Right ventricle myocardium inferior (tissue), 1 donor: ENCODE data around the gene AP5Z1. TPM values are rescaled to one million over a fixed set of nuclear protein-coding genes. Genes with fewer than 3 reads are reported as not detected.

ENCODE experiments used
- ATAC-seq: fragments of 200-7000 bp; cut with Tn5 transposase; one replicate; pipeline ENCODE4 v1.9.1; 2020; ENCODE audit warnings: mild to moderate bottlenecking, moderate library complexity
- DNase-seq: peaks from one replicate; pipeline ENCODE4 v3.0.0; 2021; ENCODE audit errors: missing footprints
- intact Hi-C: fragments of 100-400 bp; cut with DNase I; formaldehyde crosslinking; loops from one replicate; pipeline ENCODE4 v1.11.0; 2022
- total RNA-seq: library from RNA; stranded (reverse); fragmentation: NEBNext Ultra II Directional; extraction: Animal tissue kit (Norgen Biotek cat#: 25700); gene quantifications from one replicate; pipeline ENCODE4 v1.2.1, GENCODE V29; 2021
- donor health status: DM: no; HTN: yes; CAD: no; lungs with severe emphysema.

AP5Z1 gene
- total RNA-seq, 1 donor from 2014 or later = 14.4 TPM

DNA sequence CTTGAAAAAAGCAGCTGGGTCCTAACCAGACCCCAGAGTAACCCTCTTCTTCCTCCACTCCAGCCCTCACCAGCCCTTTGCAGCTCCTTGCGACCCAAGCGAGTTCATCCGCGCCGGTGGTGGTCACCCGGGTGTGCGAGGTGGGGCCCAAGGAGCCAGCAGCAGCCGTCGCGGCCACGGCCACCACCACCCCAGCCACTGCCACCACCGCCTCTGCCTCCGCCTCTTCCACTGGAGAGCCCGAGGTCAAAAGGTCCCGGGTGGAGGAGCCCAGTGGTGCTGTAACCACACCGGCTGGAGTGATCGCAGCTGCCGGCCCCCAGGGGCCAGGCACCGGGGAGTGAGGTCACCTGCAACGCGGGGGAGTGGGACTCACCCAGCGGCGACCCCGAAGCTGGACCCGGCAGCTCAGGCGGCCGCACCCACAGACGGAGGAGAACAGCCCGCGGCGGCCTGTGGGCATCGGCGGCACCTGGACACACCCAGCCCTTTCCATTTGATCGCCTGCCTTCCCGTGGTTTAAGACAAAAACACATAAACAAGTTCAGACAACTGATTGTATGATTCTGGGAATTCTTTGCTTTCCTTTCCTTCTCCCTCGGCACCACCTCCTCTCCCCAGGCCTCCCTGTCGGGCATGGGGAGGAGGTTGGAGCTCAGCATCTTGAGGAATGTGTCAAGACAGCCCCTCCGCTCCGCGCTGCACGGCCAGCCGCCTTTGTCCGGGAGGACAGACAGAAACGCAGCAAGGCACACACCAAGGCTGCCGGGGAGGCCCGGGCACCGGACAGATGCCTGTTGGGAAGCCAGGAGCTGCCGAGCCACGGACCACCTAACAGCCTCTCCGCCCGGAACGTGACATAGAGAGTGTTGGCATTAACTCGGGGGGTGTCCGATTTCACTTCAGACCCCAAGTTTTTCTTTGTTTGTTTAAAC lies 13.0 kb upstream of the AP5Z1 start:
- peak; percentile 11 for ATAC-seq
- intact Hi-C loops = no loop called here
- DNase-seq = no peak

DNA sequence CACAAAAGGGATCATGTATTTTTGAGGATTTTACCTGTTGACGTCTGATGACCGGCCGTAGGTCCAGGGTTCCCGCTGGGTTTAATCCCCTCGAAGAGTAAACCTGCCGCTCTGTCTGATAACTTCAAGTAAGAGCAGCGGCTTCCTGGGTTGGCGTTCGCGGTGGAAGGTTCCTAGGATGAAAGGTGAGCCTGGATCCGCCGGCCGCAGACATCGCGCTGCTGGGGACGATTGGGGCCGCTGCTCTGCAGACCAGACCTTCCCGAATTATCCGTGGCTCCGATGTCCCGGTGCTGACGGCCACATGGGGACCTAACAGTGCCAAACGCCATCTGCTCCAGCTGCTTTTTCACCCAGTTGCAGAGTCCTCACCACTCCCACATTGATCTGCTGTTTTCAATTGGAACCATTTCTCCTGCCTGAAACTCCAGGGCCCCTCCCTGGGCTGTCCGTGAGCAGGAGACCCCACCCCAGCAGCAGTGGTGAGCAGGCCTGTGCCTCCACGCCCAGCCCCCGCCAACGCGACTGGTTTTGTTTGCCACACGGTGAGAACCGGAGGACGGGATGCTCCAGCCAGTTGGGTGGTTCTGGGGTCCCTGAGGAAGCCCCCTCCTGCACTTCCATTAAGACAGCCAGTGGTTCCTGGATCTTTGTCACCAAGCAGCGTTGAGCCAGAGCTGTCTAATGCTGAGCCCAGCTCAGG lies 12.2 kb upstream of the AP5Z1 start:
- no peak for ATAC-seq
- no peak for DNase-seq
- intact Hi-C loops = no loop called here

DNA sequence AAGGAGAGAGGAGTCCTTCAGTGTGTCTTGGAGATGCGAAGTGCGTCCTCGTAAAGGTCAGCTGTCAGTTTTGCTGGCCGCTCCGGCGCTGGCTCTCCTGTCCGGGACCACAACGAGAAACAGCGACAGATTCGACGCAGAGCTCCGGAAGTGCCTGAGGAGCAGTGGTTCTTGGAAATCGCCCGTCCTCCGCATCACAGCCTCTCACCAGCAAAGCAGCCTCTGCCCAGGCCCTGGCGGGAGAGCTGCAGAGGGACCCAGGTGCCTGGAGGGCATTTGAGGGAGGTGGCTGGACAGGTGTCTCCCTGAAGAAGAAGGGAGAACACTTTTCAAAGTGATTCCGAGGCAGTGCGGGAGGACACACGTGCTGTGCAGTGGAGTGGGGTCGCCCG lies 11.6 kb upstream of the AP5Z1 start:
- intact Hi-C loops = no loop called here
- no peak for DNase-seq
- ATAC-seq = no peak

DNA sequence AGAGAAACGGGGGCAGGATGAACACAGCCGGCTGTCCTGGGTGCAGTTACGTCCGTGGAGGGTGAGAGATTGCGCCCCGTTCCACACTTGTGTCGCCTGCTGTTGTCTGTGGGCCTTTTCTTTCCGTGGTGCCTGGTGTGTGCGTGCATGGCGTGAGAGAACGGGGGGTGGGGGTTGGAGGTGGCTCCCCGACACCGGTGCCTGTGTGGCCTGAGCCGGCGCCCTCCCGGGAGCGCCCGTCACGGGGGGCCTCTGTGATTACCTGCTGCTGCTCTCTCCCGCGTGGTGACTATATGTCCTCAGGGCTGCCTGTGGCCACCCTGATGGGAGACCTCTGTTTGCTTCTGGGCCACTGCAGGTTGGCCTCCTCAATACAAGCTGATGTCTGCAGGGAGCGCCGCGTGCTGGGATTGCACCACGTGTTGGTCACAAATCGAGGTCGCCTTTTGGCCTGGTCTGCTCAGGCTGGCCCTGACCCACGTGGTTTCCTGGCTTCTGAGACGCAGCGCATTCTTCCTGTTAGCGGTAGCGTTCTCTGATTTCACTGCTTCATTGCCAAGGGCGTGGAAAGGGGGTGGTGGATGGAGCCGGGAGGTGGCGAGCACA lies 10.9 kb upstream of the AP5Z1 start:
- ATAC-seq (no peak), DNase-seq (no peak)
- intact Hi-C loops = no loop called here

DNA sequence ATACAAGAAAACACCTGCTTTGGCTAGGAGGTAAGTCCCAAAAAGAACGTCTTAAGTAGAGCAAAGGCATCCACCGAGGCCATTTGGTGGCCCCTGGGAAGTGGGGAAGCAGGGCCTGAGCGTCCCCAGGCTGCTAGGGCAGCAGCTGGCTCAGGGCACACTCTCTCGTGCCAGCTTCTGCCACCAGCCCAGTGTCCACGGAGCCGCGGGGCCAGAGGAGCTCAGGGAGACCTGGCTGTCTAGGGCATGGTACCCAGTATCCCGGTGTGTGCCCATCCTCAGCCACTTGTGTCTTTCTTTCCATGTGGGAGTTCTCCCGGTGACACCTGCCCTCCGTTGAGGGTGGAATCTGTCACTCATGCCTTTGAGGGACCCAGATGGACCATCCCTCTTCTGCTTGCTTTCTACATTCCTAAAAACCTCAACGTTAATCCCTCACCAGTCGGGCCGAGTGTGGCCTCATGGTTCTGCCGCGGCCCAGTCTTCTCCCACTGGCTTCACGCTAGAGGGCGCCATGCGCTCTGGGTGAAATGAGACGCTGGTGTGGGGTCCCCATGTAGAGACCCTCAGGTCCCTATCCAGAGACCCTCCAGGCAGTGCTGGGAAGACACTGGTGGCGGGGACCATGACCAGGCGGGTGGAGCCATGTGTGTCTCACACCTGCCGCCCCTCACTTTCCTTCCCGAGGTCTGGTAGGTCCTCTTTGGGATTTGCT lies 9.5 kb upstream of the AP5Z1 start:
- no peak for DNase-seq
- intact Hi-C loops = no loop called here
- no peak for ATAC-seq

DNA sequence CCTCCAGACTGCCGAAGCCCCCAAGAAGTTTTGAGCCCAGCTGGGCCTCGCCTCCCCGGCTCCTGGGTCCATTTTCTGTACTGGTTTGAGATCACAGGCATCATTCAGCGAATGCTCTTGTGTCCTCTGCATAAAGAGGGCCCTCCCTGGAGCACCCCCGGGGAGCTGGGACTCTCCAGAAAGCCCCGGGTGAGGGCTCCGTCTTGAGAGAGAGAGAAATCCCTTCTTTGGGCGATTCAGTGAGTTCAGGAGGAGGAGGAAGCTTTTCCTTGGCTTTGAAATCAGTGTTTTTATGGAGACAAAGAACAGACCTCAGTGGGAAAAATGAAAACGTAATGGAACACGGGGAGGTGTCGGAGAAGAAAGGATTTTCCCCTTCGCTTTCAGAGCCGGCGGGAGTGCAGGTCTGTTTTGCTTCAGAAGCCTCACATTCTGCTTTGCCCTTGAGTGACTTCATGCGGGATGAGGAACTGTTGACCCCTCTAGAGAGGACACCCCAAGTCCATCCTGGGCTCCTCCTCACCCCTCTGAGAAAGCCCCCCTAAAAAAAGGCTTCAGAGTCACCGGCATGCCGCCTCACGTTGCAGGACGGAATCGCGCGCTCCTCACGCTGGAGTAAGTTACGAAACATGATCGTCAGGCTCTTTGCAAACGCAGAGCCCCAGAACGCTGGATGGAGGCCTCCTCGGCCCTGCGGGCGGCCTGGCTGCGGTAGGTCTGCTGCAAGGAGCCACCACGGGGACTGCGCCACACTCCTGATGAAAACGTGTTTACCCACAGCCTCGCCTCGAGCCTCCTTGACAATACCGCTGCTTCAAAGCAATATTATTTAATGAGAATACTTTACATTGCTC lies 8.5 kb upstream of the AP5Z1 start:
- DNase-seq = no peak
- no peak for ATAC-seq
- intact Hi-C loops = no loop called here

DNA sequence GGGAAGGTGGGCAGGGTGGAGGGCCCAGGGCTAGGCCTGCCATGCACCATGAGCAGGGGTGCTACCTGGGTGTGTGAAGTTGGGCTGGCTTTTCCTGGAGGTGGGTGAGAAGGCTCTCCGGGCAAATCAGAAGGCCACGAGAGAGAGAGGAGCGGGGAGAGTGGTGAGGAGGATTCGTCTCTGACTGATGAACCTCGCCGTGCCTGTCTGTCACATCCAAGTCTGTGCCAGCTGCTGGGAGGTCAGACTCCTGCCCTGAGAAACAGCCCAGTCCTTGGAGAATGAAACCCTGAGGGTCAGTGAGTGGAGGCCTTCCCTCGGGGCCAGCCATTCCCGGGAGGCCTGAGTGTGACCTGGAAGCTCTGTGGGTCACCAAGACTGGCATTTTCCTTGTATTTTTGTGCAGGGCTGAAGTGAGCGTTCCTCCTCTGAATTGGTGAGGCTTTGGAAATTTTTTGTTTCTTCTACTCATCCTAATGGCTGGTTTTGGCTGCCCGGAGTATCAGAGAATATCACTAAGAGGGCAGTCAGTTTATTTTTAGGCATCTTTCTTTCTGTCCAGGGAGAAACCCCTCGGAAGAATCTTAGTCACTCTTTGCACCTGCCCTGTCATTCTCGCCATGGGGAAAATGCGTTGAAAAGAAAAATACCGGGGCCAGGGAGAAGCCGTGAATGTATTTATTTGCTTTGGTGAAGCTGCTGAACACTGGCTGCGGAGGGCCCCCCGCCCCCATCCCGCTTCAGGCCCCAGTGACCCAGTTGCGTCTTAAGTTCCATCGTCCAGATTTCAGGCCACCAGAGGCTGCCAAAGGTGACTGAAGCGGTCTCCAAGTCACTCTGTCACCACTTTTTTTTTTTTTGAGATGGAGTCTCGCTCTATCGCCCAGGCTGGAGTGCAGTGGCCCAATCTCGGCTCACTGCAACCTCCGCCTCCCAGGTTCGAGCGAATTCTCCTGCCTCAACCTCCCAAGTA lies 6.5 kb upstream of the AP5Z1 start:
- DNase-seq (peak; percentile 37), ATAC-seq (no peak)
- intact Hi-C loops = no loop called here

DNA sequence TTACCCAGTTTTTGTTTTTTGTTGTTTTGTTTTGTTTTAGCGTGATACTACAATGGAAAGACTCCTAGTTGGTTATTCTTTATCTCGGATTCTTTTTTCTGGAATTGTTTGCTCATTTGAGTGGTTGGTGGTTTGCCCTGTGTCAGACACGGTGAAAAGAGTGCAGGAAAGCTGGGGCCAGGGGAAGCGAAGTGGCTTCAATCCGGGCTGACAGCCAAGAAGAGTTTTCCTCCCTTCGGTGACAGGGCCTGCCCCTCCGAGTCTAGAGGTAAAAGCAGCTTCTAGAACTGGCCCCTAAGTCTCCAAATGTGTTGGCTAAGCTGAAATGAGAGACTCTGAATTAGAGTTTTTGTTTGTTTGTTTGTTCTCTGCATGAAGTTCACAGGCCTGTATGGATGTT lies 5.7 kb upstream of the AP5Z1 start:
- intact Hi-C loops = no loop called here
- DNase-seq (no peak), ATAC-seq (no peak)

DNA sequence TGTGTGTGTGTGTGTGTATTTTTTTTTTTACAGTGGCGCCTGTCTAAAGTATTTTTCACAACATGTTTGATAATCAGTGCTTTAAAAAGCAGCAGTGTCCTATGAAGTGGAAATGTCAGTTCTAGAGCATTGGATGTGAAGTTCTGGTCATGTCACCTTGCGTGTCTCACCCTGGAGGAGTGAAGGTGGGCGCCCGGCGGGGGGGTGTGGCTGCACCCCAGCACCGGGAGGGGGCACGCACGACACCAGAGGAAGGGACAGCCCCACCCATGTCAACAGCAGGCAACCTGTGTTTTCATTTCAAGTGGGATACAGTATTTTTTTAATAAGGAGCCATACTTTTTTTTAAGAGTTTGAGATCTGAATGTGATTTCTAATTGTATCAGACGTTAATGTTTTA lies 4.5 kb upstream of the AP5Z1 start:
- intact Hi-C loops = no loop called here
- DNase-seq (no peak), ATAC-seq (no peak)

DNA sequence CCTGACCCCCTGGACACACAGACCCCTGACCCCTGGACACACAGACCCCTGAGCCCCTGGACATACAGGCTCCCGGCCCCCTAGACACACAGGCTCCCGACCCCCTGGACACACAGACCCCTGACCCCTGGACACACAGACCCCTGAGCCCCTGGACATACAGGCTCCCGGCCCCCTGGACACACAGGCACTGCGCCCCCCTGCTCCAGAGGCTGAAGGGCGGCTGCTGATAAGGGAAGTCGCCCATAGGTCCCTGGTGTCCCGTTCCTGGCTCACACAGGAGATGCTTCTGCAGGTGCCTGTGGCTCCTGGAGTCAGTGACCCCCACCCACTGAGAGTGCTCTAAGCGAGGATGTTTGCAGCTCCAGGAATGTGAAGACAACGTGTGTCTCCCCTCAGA lies 3.7 kb upstream of the AP5Z1 start:
- intact Hi-C loops = no loop called here
- DNase-seq = no peak

DNA sequence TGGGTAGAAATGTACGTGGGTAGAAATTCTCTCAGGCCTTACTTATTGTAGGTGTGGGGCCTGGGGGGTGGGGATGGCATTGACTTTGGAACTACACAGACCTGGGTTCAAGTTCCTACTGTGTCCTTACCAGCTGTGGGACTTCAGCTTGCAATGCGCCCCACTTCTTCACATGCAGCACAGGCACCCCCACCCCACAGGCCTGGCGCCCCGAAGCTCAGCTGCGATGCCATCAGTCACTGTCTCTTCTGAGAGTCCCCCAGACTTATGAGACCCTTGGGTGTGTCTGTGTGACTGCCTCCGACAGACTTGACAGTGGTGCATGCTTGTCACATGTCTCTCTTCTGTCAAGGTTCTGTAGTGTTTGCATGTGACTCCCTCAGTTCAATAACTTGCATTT lies 3.1 kb upstream of the AP5Z1 start:
- no peak for DNase-seq
- intact Hi-C loops = no loop called here
- ATAC-seq = no peak

More for the DNA sequence above, 3.7 kb upstream of the AP5Z1 start:
- no peak for ATAC-seq

DNA sequence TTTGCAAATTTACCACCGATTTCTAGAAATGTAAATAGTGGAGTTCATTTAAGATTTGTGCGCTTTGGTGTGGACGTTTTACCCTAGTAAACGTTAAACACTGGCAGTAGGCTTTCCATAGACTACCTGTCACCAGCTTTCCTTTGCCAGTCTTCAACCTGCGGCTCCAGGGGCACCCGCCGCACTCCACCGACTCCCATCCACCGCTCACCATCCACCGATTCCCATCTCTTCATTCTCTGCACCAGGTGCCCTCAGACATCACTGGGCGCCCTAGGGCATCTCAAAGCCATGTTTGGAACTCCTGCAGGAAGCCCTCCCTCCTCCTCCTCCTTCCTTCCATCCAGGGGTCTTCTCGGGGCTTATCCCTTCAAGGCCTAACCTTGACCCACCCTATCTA lies 1.4 kb upstream of the AP5Z1 start:
- ATAC-seq (no peak), DNase-seq (no peak)
- intact Hi-C loops = no loop called here

DNA sequence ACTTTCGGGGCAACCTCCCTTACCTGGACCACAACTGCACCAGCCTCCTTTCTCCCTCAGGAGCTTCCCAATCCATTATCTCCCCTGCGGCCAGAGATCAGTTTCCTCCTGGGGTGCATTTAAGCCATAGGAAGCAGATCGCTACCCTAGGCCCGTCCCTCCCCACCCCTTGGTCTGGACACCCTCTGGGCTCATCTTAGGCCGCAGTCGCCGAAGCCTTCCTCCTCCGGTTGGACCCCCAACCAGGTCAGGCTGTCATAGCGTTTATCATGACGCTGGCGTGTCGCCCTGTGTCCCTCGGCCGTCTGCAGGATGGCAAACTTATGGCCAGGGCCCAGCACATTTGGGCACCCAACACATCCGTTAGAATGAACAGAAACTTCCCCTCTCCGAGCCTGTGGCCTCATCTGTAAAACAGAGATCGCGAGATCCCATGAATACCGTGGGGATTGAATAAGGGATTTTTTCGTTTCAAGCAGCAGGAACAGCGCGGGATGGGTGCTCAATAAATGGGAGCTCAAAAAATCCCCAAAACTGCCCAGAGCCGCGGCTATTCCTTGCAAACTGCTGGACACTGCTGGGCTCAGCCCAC lies 669 bp upstream of the AP5Z1 start:
- DNase-seq = no peak

DNA sequence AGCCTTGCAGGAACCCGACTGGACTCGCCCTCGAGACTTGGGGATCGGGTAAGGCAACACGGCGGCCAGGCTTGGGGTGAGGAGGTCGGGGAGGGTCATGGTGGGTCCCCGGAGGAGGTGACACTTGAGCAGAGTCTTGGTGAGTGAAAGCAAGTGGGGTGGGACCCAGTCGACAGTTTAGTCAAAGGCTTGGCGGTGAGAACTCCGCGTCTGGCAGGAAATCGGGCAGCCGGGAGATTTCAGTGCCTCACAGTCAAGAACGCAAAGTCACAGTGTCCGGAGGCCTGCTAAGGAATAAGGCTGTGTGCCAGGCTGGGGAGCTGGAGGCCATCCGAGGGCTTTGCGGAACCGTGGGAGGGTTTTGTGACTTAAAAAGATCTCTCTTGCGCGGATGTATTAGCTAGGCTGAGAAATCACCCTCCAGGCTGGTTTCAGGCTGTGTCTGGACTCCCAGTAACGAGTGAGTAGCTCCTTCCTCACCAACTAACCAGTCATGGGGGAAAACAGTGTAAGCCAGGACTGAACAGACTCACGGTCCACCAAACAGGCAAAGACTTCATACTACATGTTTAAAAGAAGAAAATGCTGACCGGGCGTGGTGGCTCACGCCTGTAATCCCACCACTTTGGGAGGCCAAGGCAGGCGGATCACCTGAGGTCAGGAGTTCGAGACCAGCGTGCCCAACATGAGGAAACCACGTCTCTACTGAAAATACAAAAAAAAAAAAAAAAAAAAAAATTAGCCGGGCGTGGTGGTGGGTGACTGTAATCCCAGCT lies 613 bp downstream of the AP5Z1 start:
- ATAC-seq (peak; percentile 21), DNase-seq (peak; percentile 77)
- intact Hi-C loops = no loop called here

More for the DNA sequence above, 669 bp upstream of the AP5Z1 start:
- peak; percentile 41 for ATAC-seq
- intact Hi-C loops = no loop called here

DNA sequence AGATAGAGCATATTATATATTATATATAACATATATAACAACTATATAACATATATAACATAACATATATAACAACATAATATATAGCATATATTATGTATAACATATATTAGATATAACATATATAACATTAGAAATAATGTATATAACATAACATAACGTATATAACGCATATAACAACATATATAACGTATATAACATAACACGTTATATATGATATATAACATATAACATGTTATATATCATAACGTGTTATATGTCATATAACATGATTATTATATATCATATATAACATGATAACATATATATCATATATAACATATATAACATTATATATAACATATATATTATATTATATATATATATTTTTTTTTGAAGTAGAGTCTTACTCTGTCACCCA lies 3.7 kb downstream of the AP5Z1 start:
- no peak for ATAC-seq
- intact Hi-C loops = no loop called here
- DNase-seq = no peak

DNA sequence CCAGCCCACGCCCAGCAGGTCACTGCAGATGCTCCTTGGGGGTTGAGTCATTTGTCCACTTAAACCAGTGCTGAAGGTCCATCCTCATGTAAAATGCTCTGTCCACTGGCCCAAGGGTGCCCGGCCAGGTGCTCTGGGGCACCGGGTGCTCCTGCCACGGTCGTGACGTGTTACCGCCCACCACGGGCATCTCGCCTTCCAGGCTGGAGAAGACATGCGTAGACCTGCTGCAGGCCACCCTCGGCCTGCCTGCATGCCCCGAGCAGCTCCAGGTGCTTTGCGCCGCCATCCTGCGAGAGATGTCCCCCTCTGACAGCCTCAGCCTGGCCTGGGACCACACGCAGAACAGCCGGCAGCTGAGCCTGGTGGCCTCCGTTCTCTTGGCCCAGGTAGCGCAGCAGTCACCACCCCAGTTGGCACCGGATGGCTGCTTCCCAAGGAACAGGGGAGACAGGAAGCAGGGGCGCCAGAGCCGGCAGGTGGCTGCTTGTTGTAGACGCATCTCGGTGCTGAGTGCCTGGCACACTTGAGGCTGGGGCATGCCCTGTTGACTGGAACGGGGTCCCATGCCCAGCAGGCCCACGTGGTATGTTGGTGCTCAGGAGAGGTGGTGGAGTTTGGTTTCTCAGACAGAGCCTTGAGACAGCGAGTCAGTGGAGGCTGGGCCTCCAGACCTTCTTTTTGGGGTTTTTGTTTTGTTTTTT lies 6.1 kb downstream of the AP5Z1 start:
- intact Hi-C loops = no loop called here
- DNase-seq = no peak
- ATAC-seq = no peak
